Liver (tissue), 9 donors: ENCODE measurements around the gene SIRPA. TPM values are rescaled to one million over a fixed set of nuclear protein-coding genes. Genes with fewer than 3 reads are reported as not detected.

ENCODE experiments used
- DNase-seq: peaks from one replicate; pipeline ENCODE4 v3.0.0-alpha.2; 2017; ENCODE audit warnings: low spot score
- H3K27ac ChIP-seq, 2 donors: one replicate each; pipeline ENCODE4 v1.7.0; 2013; ENCODE audit warnings: inconsistent platforms in 2 of 2, low read length in 2 of 2, control low read depth in 1 of 2, low read depth in 1 of 2, mild to moderate bottlenecking in 1 of 2
- H3K27me3 ChIP-seq, 4 donors: one replicate each; pipeline versions ENCODE4 v1.6.1 to v1.7.0; 2013; ENCODE audit warnings: low read length in 3 of 4, inconsistent platforms in 1 of 4, mild to moderate bottlenecking in 1 of 4, moderate library complexity in 1 of 4; ENCODE audit not compliant: control insufficient read depth in 4 of 4, insufficient read depth in 4 of 4
- H3K36me3 ChIP-seq, 4 donors: one replicate each; pipeline versions ENCODE4 v1.6.1 to v1.7.0; 2013; ENCODE audit warnings: low read length in 3 of 4, mild to moderate bottlenecking in 3 of 4, low read depth in 1 of 4, moderate library complexity in 1 of 4; ENCODE audit not compliant: control insufficient read depth in 4 of 4, insufficient read depth in 3 of 4
- H3K4me1 ChIP-seq, 4 donors: one replicate each; pipeline versions ENCODE4 v1.6.1 to v1.7.0; 2013; ENCODE audit warnings: low read length in 3 of 4, mild to moderate bottlenecking in 3 of 4, moderate library complexity in 1 of 4; ENCODE audit not compliant: control insufficient read depth in 4 of 4, insufficient read depth in 4 of 4
- H3K4me3 ChIP-seq, 3 donors: one replicate each; pipeline versions ENCODE4 v1.6.1 to v1.7.0; 2013; ENCODE audit warnings: low read length in 3 of 3, control low read depth in 1 of 3, low read depth in 1 of 3, mild to moderate bottlenecking in 1 of 3
- H3K9ac ChIP-seq, 2 donors: one replicate each; pipeline ENCODE4 v1.7.0; 2013; ENCODE audit warnings: low read length in 2 of 2, mild to moderate bottlenecking in 2 of 2, moderate library complexity in 2 of 2, control low read depth in 1 of 2, low read depth in 1 of 2
- H3K9me3 ChIP-seq, 4 donors: one replicate each; pipeline versions ENCODE4 v1.6.1 to v1.7.0; 2013; ENCODE audit warnings: low read length in 3 of 4; ENCODE audit not compliant: control insufficient read depth in 4 of 4
- ATF3 ChIP-seq: IDR thresholded peaks from 2 replicates; pipeline ENCODE4 v1.6.1; 2016; ENCODE audit warnings: antibody characterized with exemption
- EGR1 ChIP-seq, 2 donors: IDR thresholded peaks; 2 replicates each; pipeline ENCODE4 v1.6.1; 2016 to 2018; ENCODE audit warnings: antibody characterized with exemption in 2 of 2, low read depth in 2 of 2
- FOXA1 ChIP-seq: IDR thresholded peaks from 2 replicates; pipeline ENCODE4 v1.6.1; 2016; ENCODE audit warnings: antibody characterized with exemption
- FOXA2 ChIP-seq: IDR thresholded peaks from 2 replicates; pipeline ENCODE4 v1.6.1; 2016; ENCODE audit warnings: antibody characterized with exemption
- GABPA ChIP-seq, 2 donors: IDR thresholded peaks in 1 of 2; conservative IDR thresholded peaks in 1 of 2; 2 replicates each; pipeline ENCODE4 v1.6.1; 2016; ENCODE audit warnings: antibody characterized with exemption in 2 of 2, mild to moderate bottlenecking in 1 of 2, moderate library complexity in 1 of 2
- HNF4A ChIP-seq, 2 donors: conservative IDR thresholded peaks; 2 replicates each; pipeline ENCODE4 v1.6.1; 2016; ENCODE audit warnings: antibody characterized with exemption in 2 of 2, mild to moderate bottlenecking in 2 of 2
- HNF4G ChIP-seq: IDR thresholded peaks from 2 replicates; pipeline ENCODE4 v1.6.1; 2016; ENCODE audit warnings: antibody characterized with exemption
- JUND ChIP-seq, 2 donors: IDR thresholded peaks; 2 replicates each; pipeline ENCODE4 v1.6.1; 2016; ENCODE audit warnings: antibody characterized with exemption in 2 of 2
- MAX ChIP-seq: IDR thresholded peaks from 2 replicates; pipeline ENCODE4 v1.6.1; 2016; ENCODE audit warnings: antibody characterized with exemption
- NR2F2 ChIP-seq: IDR thresholded peaks from 2 replicates; pipeline ENCODE4 v1.6.1; 2016; ENCODE audit warnings: antibody characterized with exemption
- RAD21 ChIP-seq, 2 donors: IDR thresholded peaks; 2 replicates each; pipeline ENCODE4 v1.6.1; 2016; ENCODE audit warnings: antibody characterized with exemption in 2 of 2, mild to moderate bottlenecking in 2 of 2
- RXRA ChIP-seq, 2 donors: IDR thresholded peaks; 2 replicates each; pipeline ENCODE4 v1.6.1; 2017 to 2018; ENCODE audit warnings: antibody characterized with exemption in 2 of 2, mild to moderate bottlenecking in 1 of 2
- SP1 ChIP-seq: IDR thresholded peaks from 2 replicates; pipeline ENCODE4 v1.6.1; 2018; ENCODE audit warnings: antibody characterized with exemption, mild to moderate bottlenecking
- TAF1 ChIP-seq: conservative IDR thresholded peaks from 2 replicates; pipeline ENCODE4 v1.6.1; 2016; ENCODE audit warnings: antibody characterized with exemption, mild to moderate bottlenecking
- YY1 ChIP-seq: IDR thresholded peaks from 2 replicates; pipeline ENCODE4 v1.6.1; 2016; ENCODE audit warnings: antibody characterized with exemption, mild to moderate bottlenecking
- WGBS: extraction: QIAGEN DNeasy Blood & Tissue Kit; methylation state at CpG from one replicate; pipeline ENCODE4 v1.1.7; 2013; 5-methylcytosine and 5-hydroxymethylcytosine counted together
- polyA plus RNA-seq, 2 donors: library from polyadenylated mRNA; stranded (reverse) in 1 of 2; unstranded in 1 of 2; fragments of 200-250 nt in 1 of 2; fragments of >200 nt in 1 of 2; fragmentation: Nextera tagmentation in 1 of 2; extraction: Ambion mirVana in 1 of 2; gene quantifications; one replicate each; pipeline versions ENCODE4 v1.2.1 to v1.2.3, GENCODE V29; 2013 to 2015
- total RNA-seq, 2 donors: library from RNA; depleted of rRNA; stranded (reverse); fragments of >200 nt; gene quantifications; one replicate each; pipeline ENCODE4 v1.2.3, GENCODE V29; 2014
- TF ChIP-seq, protein P1 (sequence below): IDR thresholded peaks from 2 replicates; pipeline ENCODE4 v1.6.1; 2016; ENCODE audit warnings: antibody characterized with exemption
- TF ChIP-seq, protein P2 (sequence below): fragments of 150-350 bp; IDR thresholded peaks from 2 replicates; pipeline ENCODE4 v1.5.1; 2017; ENCODE audit warnings: improper control_type of control experiment, low read depth, low read length; ENCODE audit not compliant: missing input control
- donor health status: healthy.
- donor health status: healthy.
- donor health status: healthy.
- donor health status: healthy.
- donor health status: healthy.

The SIRPA gene
- total and polyA plus RNA-seq, 4 donors = 5.4 to 47.5 (median 23.2) TPM

GRCh38 chr20:1928782-1929181 lies 33.6 kb downstream of the SIRPA start:
- peaks cover 2 to 21% (median 14%) of the 10 kb centered on the region in 4 donors for H3K36me3 ChIP-seq

DNA sequence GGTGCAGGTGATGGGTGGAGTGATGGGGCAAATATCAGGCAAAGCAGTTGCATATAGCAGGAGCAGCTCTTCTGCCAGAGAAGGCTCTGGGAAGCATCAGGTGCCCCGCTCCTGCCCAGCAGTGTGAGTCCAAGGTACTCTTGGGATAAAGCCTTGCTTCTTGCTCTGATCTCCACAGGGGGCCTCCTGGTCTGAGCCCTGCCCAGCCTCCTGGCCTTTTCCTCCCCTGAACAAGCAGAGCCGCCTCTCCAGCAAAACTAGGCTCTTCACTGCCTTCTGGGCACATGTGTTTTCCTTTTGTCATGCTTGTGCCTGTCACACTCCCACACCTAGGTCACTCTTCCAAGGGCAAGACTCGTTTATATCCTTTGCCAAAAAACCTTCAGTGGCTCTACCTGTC lies 34.3 kb downstream of the SIRPA start:
- Histone ChIP-seq H3K4me3 (no peak overlapping the region), H3K9me3 (no peaks in the 10 kb centered on the region), H3K36me3 (peaks cover 2 to 18% (median 12%) of the 10 kb centered on the region in 4 donors), H3K4me1 (peaks cover 0 to 23% (median 15%) of the 10 kb centered on the region in 4 donors), H3K27me3 (no peaks in the 10 kb centered on the region), H3K9ac (no peak overlapping the region), H3K27ac (no peak overlapping the region)
- DNase-seq = no peak
- 81% methylated on average over 3 of the region's 3 CpGs for WGBS
- TF ChIP-seq NR2F2 (no peak), EGR1 (IDR thresholded peaks at IDR 0.05; ENCODE audit: low read depth in 2 of 2) (no peak), YY1 (no peak), ATF3 (no peak), FOXA2 (no peak), RAD21 (IDR thresholded peaks at IDR 0.05) (no peak), SP1 (no peak)
- TF ChIP-seq, protein P1, sequence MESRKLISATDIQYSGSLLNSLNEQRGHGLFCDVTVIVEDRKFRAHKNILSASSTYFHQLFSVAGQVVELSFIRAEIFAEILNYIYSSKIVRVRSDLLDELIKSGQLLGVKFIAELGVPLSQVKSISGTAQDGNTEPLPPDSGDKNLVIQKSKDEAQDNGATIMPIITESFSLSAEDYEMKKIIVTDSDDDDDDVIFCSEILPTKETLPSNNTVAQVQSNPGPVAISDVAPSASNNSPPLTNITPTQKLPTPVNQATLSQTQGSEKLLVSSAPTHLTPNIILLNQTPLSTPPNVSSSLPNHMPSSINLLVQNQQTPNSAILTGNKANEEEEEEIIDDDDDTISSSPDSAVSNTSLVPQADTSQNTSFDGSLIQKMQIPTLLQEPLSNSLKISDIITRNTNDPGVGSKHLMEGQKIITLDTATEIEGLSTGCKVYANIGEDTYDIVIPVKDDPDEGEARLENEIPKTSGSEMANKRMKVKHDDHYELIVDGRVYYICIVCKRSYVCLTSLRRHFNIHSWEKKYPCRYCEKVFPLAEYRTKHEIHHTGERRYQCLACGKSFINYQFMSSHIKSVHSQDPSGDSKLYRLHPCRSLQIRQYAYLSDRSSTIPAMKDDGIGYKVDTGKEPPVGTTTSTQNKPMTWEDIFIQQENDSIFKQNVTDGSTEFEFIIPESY = no peak
- TF ChIP-seq, protein P2, sequence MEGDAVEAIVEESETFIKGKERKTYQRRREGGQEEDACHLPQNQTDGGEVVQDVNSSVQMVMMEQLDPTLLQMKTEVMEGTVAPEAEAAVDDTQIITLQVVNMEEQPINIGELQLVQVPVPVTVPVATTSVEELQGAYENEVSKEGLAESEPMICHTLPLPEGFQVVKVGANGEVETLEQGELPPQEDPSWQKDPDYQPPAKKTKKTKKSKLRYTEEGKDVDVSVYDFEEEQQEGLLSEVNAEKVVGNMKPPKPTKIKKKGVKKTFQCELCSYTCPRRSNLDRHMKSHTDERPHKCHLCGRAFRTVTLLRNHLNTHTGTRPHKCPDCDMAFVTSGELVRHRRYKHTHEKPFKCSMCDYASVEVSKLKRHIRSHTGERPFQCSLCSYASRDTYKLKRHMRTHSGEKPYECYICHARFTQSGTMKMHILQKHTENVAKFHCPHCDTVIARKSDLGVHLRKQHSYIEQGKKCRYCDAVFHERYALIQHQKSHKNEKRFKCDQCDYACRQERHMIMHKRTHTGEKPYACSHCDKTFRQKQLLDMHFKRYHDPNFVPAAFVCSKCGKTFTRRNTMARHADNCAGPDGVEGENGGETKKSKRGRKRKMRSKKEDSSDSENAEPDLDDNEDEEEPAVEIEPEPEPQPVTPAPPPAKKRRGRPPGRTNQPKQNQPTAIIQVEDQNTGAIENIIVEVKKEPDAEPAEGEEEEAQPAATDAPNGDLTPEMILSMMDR = no peak

More at GRCh38 chr20:1928782-1929181, 33.6 kb downstream of the SIRPA start:
- Histone ChIP-seq H3K4me1 (peaks cover 0 to 22% (median 14%) of the 10 kb centered on the region in 4 donors), H3K4me3 (no peak overlapping the region), H3K27me3 (no peaks in the 10 kb centered on the region), H3K9ac (no peak overlapping the region), H3K27ac (no peak overlapping the region), H3K9me3 (no peaks in the 10 kb centered on the region)
- WGBS = 86% methylated on average over 7 of the region's 7 CpGs
- TF ChIP-seq ATF3 (no peak), RAD21 (IDR thresholded peaks at IDR 0.05) (no peak), FOXA1 (no peak), RXRA (IDR thresholded peaks at IDR 0.05) (no peak), YY1 (no peak), EGR1 (IDR thresholded peaks at IDR 0.05; ENCODE audit: low read depth in 2 of 2) (no peak), NR2F2 (no peak), SP1 (no peak), TAF1 (no peak), MAX (no peak), HNF4G (no peak), GABPA (IDR thresholded peaks at IDR 0.05 in 1 of 2, conservative IDR thresholded peaks at IDR 0.05 in 1 of 2) (no peak), JUND (IDR thresholded peaks at IDR 0.05) (no peak), HNF4A (conservative IDR thresholded peaks at IDR 0.05) (no peak), FOXA2 (no peak)
- TF ChIP-seq, protein P1 = no peak
- TF ChIP-seq, protein P2 = no peak
- DNase-seq = no peak
